Fibroblast of skin of scalp (primary cell): Measurements from ENCODE around the gene ZMAT5.

ENCODE experiments used
- DNase-seq: peaks from one replicate; pipeline ENCODE4 v3.0.0-alpha.2; 2013

The ZMAT5 gene

DNA sequence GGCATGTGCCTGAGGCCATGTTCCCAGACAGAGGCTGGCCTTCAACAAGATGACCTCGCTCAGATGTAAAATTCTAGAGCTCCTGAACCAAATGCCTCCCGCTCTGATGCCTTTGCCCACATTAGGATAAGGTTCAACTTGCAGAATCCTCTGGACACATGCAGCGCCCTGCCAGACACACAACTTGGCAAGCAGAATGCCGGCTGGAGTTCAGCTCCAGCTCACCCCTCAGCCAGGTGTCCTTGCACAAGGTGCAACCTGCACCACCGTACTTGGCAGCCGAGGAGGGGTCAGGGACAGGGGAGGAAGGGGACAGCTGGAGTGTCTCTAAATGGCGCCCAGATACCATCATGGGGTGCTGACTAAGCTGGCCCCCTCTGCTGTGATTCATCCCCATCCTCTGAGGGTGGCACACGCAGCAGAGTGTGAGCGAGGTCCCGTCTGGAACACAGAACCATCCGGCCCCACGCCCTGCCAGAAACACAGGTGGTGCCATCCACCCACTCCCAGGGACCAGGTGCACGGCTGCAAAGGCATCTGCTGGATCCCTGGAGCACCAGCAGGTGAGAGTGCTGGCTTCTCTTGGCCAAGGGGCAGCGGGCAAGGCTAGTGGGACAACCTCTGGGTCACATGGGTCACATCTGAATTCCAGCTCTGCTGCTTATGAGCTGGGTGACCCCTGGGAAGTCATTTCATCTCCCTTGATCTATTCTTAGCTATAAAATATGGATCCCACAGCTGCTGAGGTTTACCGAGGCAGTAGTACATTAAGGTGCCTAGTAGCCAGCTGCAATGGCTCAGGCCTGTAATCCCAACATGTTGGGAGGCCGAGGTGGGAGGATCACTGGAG, 12.8 kb downstream of the ZMAT5 start:
- no peak for DNase-seq

DNA sequence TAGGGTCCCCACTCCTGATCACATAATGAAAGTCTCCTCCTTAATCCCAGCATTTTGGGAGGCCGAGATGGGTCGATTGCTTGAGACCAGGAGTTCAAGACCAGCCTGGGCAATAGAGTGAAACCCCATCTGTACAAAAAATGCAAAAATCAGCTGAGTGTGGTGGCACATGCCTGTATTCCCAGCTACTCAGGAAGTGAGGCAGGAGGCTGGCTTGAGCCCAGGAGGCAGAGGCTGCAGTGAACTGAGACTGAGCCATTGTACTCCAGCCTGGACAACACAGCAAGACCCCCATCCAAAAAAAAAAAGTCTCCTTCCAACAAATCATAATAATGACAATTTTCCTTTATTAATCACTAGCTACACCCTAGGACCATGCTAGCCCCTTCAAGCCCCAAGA, 15.1 kb downstream of the ZMAT5 start:
- no peak for DNase-seq

DNA sequence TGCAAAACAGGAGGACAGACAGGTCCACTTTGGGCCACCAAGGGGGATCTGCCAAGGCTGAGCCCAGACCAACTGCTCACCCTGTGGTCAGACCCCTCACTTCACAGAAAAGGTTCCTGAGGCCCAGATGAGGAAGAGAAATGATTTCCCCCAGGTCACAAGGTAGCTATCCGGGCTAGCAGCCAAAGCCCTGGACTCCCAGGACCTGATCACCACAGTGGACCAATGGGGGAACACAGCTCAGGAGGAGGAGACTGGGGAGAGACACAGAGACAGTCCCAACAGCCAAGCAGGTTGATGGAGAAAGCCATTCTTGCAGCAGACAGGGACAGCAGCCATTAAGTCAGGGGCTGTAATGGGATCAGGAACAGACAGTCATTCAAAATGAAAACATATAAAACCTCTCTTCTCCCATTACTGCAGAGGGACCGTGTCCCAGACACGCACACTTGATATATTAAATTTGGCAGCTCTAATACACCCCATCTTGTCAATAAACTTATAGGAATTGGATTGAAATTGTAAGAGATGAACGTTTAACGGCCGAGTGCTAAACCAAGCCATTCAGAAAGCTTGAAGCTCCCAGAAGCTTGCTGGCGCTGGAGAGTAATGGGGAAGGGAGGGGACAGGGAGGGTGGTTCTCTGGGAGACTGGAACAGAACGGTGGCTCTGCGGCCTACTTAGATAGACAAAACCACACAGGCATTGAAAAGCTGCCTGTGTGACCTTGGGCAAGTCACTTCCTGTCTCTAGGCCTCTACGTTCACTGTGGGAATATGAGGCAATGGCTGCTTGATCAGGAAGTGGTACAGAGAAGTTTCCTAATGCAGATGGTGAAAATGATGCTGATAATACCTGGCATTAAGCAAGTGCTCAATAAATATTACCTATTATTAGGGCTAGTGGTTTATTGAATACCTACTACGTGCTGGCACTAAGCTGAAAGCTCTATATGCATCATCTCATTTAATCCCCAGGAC, 16.0 kb downstream of the ZMAT5 start:
- DNase-seq: no peak

DNA sequence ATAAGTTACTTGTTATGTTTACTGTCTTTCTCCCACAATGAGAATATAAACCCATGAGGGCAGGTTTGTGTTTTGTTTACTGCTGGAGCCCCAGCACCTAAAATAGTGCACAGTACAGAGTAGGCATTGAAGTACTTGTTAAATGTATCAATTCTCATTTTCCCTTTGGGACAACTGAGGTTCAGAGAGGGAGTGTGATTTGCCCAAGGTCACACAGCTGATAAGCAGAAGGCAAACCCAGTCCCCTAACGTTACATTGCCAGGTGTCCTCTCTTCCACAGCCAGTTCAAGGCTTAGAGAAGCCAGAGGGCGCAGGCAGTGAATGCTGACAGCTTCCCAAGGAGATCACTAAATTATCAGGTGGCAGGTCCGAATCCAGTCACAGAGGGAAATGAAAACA, 16.8 kb downstream of the ZMAT5 start:
- DNase-seq: no peak

DNA sequence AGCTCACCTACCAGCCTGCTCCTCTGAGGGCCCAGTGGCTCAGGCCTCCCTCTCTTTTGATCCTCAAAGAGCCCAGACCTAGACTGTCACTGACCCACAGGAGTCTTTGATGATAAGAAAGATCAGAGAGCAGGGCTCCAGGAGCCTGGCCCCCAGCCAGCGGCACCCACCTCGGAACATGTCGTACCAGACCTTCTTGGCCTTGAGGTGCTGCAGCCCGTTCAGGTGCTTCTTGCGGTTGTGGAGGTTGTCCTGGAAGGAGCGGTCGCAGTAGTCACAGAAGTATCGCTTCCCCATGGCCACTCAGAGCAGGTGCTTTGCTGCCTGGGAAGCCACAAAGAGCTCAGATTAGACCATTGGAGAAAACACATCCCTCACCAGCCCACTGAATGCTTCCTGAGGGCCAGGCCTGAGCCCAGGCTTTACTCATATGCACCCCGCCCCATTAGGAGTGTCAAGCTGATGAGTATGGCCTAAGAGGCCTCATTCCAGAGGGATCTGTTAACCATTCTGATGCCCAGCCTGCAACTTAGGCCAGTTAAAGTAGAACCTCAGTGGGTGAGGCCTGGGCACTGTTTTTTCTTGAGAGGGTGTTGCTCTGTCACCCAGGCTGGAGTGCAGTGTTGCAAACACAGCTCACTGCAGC, 18.4 kb downstream of the ZMAT5 start:
- no peak for DNase-seq

DNA sequence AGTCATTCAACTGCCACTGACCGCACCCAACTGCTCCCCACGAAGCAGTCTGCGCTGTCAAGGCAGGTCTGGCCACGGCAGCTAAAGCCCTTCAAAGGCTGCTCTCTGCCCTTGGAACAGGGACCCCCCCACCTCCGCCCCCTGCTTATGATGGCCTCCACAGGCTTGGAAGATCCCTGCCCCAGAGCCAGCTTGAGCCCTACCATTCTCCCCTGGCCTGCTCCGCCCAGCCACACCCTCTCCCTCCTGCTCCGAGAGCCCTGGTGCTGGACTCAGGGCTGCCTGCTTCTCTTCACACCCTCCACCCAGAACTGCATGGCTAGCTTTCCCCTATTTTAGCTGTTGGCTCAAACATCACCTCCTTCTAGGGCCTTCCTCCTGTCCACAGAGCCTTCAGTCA, 19.0 kb downstream of the ZMAT5 start:
- DNase-seq: no peak

DNA sequence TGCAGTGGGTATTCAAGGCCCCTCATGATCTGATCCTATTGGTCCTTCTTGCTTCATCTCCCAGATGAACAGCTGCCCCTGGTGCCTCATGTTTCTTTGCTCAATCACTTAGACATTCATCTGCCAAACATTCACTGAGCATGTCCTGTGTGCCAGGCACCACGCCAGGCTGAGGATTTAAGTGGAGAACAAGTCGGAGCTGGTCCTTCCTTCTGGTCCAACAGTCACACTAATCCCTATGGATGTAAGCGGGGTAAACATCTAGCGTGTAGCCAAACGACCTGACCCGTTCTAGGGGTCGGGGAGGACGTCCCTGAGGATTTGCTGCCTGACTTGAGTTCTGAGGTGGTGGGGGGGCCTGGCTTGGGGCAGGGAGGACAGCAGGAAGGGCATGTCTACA, 21.9 kb downstream of the ZMAT5 start:
- DNase-seq: peak; percentile 40

DNA sequence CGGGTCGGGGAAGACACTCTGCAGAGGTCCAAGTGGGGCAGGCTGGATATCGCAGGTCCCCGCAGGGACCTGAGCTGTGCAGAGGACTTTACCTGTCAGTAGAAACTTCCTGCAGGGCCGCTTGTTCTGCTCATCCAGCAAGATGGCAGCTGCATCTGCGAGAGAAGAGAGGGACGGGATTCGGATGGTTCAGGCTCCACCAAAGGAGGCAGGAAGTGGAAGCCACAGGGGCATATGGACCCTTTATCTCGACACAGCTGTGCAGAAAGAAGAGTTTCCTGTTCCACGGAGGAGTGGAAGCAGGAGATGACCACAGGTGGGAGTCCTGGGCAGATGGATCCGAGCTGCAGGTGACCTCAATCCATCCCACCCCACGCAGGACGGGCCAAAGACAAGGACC, 24.5 kb downstream of the ZMAT5 start:
- no peak for DNase-seq

DNA sequence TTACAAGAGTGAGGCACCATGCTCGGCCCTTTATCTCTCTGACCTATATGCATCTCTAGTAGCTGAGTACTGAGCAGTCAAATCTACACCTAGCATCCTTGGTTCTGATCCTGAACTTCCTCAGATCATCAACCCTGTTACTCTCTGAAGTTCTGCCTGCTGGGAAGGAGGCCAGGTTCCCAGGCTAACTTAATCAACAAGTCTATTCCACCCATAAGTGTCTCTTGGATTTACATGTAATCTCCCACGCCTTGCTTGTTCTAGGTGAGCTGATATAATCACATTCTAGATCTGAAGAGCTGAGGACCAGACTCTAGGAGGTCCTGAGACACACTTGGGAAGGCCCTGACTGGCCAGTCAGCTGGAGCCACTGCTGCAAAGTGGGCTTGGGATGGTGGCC, 24.9 kb downstream of the ZMAT5 start:
- no peak for DNase-seq

DNA sequence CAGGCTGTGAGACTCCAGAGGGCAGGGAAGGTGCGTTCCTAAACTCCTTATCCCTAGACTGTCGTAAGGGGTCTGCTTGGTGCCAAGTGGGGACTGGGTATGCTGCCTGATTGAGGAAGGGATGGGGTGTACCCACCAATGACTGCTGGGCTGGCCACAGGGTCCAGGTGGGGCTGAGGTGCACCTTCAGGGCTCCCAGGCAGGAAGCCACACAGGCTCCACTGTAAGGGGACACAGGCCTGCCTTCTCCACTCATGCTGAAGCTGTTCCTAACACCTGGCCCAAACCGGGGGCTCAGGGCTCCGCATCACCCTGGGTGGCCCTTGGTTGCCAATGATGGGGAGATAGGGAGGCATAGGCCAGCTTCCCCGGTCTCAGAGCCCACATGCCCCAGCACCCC, 26.6 kb downstream of the ZMAT5 start:
- DNase-seq: no peak

DNA sequence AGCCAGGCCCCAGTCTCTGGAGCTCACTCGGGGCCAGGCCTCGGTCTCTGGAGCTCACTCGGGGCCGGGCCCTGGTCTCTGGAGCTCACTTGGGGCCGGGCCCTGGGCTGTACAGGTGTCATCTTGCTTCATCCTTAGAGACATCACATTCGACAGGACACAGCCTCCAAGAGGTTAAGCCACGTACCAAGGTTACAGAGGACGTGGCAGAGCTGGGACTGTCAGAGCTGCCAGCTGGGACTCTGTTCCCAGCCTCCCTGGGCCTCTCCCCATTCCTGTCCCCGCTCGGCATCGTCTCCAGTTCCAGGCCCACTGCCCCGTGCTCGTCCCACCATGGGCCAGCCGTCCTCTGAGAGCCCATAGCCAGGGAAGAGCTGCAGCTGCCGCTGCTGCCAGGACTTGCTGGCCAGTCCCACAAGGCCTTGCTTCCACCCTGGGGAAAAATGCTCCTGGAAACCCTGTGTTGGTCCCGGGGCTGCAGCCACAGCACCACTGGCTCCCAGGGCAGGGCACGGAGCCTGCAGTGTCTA, 27.4 kb downstream of the ZMAT5 start:
- no peak for DNase-seq

DNA sequence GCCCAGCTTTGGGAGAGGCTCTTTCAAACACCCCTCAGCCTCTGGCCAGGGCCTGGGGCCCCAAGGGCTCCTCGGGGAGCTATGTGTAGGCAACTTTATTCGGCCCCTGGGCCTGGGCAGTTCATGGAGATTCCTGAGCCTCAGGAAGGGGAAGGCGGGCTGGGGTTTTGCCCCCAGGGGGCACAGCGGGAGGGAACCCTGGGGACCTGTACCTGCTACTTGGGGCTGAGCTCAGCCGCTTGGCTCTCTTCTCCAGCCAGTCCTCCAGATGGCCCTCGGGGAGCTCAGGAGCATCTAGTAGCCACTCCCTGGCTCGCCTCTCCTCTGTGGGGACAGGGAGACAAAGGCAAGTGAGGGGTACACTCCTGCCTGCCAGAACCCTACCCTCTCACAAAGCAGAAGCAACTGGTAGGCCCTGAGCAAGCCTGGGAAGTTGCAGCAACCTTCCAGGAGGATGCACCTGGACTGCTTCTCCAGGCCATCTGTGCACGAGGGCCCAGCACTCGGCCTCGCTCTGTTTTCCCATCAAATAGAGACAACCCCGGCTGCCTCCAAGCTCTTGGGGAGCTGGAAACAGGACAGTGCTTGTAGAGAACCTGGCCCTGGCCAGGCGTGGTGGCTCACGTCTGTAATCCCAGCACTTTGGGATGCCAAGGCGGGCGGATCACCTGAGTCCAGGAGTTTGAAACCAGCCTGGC, 28.5 kb downstream of the ZMAT5 start:
- no peak for DNase-seq

DNA sequence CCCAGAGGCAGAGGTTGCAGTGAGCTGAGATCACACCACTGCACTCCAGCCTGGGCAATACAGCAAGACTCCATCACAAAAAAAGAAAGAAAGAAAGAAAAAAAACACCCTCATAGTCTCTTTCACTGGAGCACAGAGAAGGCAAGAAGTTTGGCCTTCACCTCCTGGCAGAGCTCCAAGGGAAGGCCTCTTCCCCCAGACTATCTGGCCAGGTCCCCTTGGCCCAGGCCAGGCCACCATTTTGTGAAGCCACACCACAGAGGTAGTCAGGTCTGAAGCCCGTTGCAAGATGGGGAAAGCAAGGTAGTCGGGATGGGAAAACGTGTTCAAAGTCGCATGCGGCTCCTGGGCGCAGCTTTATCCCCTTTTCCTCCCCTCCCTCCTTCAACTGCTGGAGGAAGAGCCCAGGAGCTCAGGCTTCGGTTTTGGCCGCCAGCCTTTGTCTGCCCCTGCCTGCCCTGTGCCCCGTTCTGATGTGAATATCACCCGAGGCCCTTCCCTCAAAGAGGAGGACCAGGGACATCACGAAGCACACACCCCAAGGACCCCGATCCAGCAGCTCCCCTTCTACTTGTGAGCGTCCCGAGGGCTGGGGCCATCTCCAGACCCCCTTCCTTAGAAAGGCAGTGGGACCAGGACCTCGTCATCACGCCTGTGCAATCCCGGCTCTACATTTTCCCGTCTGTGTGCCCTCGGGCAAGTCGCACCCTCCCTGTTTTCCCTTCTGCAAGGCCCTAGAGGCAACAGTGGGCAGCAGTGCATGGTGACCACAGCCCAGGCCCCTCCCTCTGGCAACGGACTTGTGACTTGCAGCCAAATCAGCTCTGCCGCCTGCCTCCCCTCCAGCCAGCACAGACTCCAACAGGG, 29.3 kb downstream of the ZMAT5 start:
- DNase-seq: no peak

DNA sequence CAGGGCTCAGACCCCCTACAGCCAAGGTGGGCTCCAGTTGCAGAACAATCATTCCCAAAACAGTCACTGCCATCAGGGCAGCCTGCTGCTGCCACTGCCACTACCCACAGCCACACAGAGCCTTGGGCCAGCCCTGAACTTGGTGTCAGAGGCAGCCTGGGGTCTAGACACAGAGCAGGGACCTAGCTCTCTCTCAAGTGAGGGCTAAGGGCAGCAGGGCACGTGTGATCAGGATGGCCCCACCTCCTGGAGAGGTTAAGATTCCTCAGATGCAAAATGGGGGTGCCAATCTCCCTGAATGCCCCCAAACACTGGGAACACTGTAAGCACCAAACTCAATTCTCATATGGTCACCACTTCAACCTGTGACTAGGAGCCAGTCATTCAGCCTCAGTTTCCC, 31.4 kb downstream of the ZMAT5 start:
- DNase-seq: no peak

DNA sequence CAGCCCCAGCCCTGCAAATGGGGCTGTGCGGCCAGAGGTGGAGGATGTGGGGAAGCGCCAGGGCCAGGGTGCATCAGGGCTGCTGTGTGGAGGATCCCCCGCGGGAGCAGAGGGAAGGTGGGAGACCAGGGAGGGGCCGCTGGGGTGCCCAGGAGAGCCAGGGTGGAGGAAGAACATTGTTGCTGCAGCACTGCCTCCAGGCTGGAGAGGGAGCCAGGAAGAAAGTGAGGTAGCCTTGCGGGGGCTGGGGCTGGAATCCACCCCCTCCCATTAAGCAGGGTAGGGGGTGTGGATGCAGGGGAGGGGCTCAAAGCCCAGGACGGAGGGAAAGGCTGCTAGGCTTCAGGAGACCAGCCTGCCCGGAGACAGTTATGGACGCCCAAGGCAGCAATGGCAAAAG, 32.0 kb downstream of the ZMAT5 start:
- no peak for DNase-seq

DNA sequence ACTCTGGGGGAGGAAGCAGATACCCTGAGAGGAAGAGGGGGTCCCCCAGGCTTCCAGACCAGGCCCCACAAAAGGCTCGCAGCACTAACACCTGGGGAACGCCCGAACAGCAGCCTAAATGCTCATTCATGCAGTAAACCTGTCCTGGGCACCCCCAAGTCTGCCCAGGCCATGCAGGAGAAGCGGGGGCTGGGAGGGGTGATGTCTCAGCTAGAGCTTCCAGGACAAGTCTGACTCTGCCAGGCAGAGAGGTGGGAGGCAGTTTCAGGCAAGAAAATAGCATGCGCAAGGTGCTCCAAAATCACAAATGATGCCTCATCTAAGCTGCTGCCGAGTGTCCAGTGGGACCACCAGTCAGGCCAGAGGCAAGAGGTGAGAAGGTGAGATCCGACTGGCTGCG, 32.4 kb downstream of the ZMAT5 start:
- no peak for DNase-seq

DNA sequence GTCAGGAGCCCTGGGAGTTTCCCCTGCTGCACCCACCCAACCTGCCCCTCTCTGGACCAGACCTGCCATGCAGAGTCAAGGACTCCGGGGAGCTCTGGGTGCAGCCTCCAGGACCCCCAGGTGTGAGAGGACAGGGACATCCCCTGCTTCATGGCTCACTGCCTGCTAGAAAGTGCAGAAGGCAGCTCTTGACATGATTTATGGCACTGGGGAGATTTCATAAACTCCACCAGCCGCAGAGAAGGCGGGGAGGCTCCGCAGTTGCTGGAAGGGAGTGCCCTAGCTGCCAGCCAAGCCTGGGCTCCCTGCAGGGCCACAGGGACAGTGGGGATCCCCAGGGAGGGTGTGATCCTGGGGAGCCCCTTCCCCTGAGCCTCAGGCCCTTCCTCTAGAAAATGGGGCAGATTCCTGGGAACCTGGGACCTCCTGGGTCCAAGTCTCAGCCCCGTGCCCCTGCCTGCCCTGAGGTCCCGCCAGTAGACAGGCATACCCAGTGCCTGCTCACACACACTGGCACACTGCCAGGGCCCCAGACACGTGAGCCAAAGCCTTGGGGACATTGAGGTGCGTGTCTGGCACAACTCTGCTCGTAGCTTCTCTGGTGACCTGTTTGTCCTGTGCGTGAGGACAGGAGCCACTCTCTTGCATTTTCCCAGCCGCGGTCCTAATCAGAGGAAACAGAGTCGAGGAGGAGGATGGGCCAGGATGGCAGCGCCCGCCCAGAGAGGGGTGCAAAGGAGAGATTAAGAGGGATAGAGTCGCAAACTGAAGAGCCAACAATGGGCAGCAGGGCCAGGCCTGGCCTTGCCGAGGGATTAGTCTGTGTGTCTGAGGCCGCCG, 33.2 kb downstream of the ZMAT5 start:
- no peak for DNase-seq

DNA sequence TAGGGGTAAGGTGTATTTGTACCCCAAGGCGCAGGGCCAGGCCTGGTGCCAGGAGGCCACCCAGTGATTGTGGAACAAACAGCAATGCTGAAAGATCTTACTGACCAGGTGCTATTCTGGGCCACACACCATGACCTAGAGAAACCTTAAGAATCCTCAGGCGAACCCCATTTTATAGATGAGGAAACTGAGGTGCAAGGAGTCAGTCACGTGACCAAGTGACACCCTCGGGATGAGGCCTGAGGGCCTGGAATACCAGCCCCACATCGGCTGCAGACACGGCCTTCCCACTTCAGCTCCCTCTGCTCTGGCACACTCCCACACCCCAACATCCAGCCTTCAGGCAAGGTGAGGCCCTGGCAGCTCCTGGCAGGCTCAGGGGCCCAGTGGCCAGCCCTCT, 33.9 kb downstream of the ZMAT5 start:
- no peak for DNase-seq

DNA sequence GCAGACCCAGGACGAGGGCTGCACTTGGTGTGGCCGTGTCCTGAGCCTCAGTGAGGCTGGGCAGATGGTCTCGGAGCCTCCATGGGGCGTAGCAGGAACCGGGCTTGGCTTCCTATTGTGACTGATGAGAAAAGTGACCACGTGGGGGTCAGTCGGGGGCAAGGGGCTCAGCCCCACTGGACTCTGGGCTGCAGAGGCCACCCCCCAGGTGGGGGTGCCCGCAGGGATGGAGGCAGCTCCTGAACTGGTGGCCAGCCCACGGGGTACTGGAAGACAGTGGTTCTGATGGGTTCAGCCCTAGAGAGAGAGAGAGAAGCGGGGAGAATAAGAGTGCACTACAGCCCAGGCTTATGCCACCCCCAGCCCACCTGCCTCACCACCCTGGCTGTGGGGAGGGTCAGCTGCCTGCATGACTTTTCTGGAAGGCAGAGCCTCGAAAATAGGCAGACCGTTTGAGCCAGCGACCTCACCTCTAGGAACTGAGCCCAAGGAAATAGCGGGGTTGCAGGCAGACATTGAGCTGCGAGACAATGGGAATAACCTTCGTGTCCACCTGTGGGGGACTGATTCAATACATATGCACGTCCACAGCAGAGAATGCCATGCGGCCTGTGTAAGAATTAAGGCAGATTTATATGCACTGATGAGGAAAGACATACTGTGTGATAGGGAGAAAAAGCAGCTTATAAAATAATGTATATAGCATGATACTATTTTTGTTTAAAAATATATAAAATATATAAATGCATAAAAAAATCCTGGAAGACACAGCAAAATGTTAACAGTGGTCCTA, 35.6 kb downstream of the ZMAT5 start:
- no peak for DNase-seq
